Frontal cortex (tissue), 4 donors: ENCODE results near the gene SOD1. TPM values are rescaled to one million over a fixed set of nuclear protein-coding genes. Genes with fewer than 3 reads are reported as not detected.
"Not testable (repeated sequence)": the region's sequence is repeated elsewhere in the genome, so short reads cannot be mapped to it uniquely, and the experiment has no call there.

ENCODE experiments used
- DNase-seq, 2 donors: peaks; one replicate each; pipeline ENCODE4 v3.0.0; 2012; ENCODE audit warnings: low spot score in 2 of 2
- FAIRE-seq: peaks from 2 replicates; lab custom pipeline; 2012; peaks lifted over from hg19 to GRCh38; lab: Jason Lieb, UNC
- total RNA-seq: library from RNA; depleted of rRNA; stranded (reverse); fragments of >200 nt; gene quantifications from one replicate; pipeline ENCODE4 v1.2.3, GENCODE V29; 2014
- donor health status: control.
- donor health status: control.
- donor health status: control.

Gene SOD1
- total RNA-seq, 1 donor from 2014 or later: 103 TPM

- FAIRE-seq, DNase-seq: not testable (repeated sequence)
Measured at GRCh38 chr21:31654821-31655580, 4.5 kb upstream of the SOD1 start.

GRCh38 chr21:31656199-31657095, 3.0 kb upstream of the SOD1 start:
- no peak for DNase-seq
- no peak for FAIRE-seq

GRCh38 chr21:31658053-31658452, 1.4 kb upstream of the SOD1 start:
- FAIRE-seq (no peak), DNase-seq (no peak)

GRCh38 chr21:31659286-31659535, 282 bp upstream of the SOD1 start:
- DNase-seq (no peak), FAIRE-seq (no peak)

- FAIRE-seq (no peak), DNase-seq (no peak)
Measured at GRCh38 chr21:31660259-31660565, 719 bp downstream of the SOD1 start.

GRCh38 chr21:31660591-31660990, 1.1 kb downstream of the SOD1 start:
- no peak for FAIRE-seq
- no peak for DNase-seq

- no peak for DNase-seq
- no peak for FAIRE-seq
Measured at GRCh38 chr21:31663584-31664249, 4.2 kb downstream of the SOD1 start.

GRCh38 chr21:31665397-31665796, 5.9 kb downstream of the SOD1 start:
- FAIRE-seq (no peak), DNase-seq (no peak)

- DNase-seq, FAIRE-seq: not testable (repeated sequence)
Measured at GRCh38 chr21:31665869-31666268, 6.4 kb downstream of the SOD1 start.

GRCh38 chr21:31666445-31667010, 7.0 kb downstream of the SOD1 start:
- no peak for FAIRE-seq

GRCh38 chr21:31667132-31667531, 7.6 kb downstream of the SOD1 start:
- DNase-seq: no peak
- FAIRE-seq: no peak

More at GRCh38 chr21:31666445-31667010, 7.0 kb downstream of the SOD1 start:
- no peak for DNase-seq

GRCh38 chr21:31667639-31668038, 8.1 kb downstream of the SOD1 start:
- DNase-seq: no peak
- FAIRE-seq: no peak

GRCh38 chr21:31668651-31669491, 9.4 kb downstream of the SOD1 start:
- no peak for DNase-seq
- no peak for FAIRE-seq

- FAIRE-seq (no peak), DNase-seq (no peak)
Measured at GRCh38 chr21:31670070-31670469, 10.6 kb downstream of the SOD1 start.

GRCh38 chr21:31671146-31671716, 11.7 kb downstream of the SOD1 start:
- DNase-seq (no peak), FAIRE-seq (no peak)

- FAIRE-seq (no peak), DNase-seq (no peak)
Measured at GRCh38 chr21:31671931-31672330, 12.4 kb downstream of the SOD1 start.

- DNase-seq: no peak
- FAIRE-seq: no peak
Measured at GRCh38 chr21:31673321-31673912, 13.9 kb downstream of the SOD1 start.

GRCh38 chr21:31675318-31675717, 15.8 kb downstream of the SOD1 start:
- FAIRE-seq (no peak), DNase-seq (no peak)

- DNase-seq: no peak
- no peak for FAIRE-seq
Measured at GRCh38 chr21:31675960-31676359, 16.5 kb downstream of the SOD1 start.
